Measurements from ENCODE around the gene PXK.

Gene PXK

GRCh38 chr3:58383904-58384303 lies 51.2 kb downstream of the PXK start:
- no peak for DNase-seq (ENCODE audit: low spot score)

DNA sequence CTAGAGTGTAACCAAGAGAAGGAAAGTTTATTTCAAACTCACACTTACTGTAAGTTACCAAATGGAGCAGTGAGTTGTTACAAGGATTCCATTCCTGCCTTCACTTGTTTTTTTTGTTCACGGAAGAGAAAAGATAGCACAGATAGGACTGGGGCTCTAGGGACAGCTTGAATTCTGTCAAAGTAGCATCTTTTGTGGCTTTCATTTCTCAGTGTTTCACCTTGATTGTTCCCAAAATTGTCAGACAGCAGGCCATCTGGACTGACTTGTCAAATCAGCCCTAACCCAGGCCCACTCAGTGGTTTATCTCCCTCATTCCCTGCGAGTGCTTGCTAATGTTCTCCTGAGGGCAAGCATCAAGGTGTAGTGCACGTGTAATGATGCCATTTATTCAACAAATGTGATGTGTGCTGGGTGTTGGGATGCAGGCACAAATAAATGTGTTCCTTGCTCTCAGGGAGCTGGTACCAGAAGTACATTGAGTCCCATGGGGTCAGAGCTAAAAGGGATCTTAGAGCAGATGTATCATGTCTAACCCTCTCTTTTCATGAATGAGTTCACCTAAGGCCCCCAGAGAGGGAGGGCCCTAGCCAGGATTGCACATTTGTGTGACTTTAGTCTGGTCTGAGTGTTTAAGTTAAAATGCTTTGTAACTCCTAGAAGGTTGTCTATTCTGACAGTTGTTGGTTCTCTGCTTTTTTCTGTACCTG lies 51.8 kb downstream of the PXK start:
- no peak for DNase-seq (ENCODE audit: low spot score)

- no peak for DNase-seq (ENCODE audit: low spot score)
Observed at GRCh38 chr3:58386626-58387365, 54.1 kb downstream of the PXK start.

GRCh38 chr3:58387650-58388546 lies 55.2 kb downstream of the PXK start:
- no peak for DNase-seq (ENCODE audit: low spot score)

GRCh38 chr3:58388550-58389091 lies 55.9 kb downstream of the PXK start:
- DNase-seq (ENCODE audit: low spot score), result no peak

DNA sequence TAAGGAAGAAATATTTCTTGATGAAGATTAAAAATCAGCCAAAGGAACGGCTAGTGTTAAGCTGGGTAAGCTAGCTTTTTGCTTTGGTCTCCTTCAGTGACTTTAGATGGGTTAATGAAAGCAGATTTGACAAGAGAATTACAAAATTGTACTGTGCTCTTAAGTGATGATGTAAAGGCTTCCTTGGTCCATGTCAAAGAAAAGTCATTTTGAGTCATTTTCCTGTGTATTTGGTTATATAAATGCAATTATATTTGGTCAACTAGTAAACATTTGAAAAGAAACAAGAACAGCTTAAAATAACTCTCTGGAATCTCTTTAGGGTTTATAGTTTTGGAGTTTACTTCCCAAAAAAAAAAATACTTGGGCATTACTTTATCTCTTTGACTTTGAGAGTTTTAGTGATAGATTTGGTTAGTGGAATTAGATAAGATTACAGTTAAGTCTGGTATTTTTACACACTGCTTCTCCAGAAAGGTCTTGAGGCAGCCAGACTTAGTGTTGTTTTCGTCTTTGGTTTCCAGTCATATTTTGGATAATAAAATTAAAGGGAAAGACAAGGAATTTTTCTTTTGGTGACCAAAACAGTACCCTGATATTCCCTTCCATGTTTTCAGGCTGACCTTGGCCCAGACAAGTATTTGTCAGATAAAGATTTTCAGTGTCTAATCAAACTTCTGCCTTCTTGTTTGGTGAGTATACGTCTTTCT lies 58.6 kb downstream of the PXK start:
- DNase-seq (ENCODE audit: low spot score), result no peak

GRCh38 chr3:58392181-58392580 lies 59.5 kb downstream of the PXK start:
- no peak for DNase-seq (ENCODE audit: low spot score)

- no peak for DNase-seq (ENCODE audit: low spot score)
Observed at GRCh38 chr3:58394339-58394738, 61.6 kb downstream of the PXK start.

GRCh38 chr3:58398669-58399333 lies 66.1 kb downstream of the PXK start:
- no peak for DNase-seq (ENCODE audit: low spot score)

GRCh38 chr3:58403513-58404109 lies 70.9 kb downstream of the PXK start:
- no peak for DNase-seq (ENCODE audit: low spot score)

DNA sequence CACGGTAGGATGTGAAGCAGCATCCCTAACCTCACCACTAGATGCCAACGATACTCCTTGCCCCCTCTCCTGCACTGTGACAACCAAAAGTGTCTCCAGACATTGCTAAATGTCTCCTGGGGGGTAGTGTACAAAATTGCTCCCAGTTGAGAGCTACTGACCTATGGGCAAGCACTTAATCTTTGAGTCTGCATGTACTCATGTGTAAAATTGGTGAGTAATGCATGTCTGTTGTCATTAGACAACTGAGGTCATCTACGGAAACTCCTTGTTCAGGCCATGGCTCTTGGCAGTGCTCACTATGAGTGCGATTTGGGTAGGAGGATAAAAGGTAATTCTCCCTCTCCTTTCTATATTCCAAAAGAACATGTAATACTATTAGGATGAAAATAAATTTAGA lies 71.7 kb downstream of the PXK start:
- DNase-seq (ENCODE audit: low spot score), result no peak

DNA sequence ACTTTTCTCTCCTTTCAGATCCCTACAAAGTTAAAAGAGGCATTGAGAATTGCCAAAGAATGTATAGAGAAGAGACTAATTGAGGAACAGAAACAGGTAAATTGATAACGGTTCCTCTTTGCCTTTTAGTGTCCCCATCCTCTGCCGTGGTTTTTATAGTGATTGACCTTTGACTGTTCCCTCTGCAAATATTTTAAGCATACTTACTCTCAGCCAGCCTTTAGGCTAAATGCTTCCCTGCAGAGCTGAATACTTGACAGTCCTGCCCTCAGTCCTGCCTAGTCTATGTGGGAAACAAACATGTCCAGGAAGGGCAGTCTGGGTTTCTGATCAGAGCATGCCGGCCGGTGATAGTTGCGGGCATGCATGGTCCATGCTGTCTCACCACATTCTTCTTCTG lies 76.2 kb downstream of the PXK start:
- DNase-seq (ENCODE audit: low spot score), result no peak

GRCh38 chr3:58409663-58410062 lies 77.0 kb downstream of the PXK start:
- DNase-seq (ENCODE audit: low spot score), result no peak

GRCh38 chr3:58411036-58411435 lies 78.3 kb downstream of the PXK start:
- DNase-seq (ENCODE audit: low spot score), result no peak

DNA sequence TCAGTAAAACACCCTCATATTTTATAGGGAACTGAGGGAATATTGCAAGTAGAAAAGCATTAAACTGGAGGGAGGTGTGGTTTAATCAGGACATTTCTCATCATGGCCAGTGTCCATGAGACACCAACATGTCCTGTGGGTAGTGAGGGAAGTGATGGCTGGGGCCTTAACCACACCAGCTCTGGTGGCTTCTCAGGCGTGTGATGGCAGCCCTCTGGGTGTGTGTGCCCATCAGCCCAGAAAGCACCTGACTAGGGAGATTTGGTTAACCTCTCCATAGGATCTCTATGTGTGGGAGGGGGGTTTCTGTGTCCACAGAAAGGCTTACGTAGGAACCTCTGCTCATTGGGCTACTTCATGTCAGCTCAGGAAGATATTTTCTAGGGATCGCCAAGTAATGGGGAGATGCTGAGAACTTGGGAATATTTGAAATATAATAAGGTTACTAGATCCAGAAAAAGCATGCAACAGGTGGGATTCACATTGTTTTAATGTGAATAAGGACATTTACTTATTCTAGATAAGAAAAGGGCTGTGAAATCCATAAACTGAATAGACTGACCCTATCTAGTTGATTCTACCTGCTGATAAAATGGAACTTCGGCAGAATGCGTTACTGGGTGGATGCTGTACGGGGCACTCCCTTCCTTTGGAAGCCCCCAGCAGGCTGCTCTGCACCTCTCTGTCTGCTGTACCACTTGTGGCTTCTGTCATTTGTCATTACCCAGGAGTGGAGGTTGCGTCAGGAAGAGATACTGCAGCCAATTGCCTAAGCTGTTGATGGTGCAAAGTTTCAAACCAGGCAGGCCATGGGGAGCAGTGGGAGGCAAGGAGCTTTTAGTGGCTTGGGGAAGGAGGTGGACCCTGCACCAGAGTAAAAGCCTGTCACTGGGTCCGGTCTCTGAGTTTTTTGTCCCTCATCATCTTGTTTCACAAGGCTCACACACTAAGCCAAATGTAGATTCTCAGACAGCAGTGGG lies 79.4 kb downstream of the PXK start:
- DNase-seq (ENCODE audit: low spot score), result no peak

DNA sequence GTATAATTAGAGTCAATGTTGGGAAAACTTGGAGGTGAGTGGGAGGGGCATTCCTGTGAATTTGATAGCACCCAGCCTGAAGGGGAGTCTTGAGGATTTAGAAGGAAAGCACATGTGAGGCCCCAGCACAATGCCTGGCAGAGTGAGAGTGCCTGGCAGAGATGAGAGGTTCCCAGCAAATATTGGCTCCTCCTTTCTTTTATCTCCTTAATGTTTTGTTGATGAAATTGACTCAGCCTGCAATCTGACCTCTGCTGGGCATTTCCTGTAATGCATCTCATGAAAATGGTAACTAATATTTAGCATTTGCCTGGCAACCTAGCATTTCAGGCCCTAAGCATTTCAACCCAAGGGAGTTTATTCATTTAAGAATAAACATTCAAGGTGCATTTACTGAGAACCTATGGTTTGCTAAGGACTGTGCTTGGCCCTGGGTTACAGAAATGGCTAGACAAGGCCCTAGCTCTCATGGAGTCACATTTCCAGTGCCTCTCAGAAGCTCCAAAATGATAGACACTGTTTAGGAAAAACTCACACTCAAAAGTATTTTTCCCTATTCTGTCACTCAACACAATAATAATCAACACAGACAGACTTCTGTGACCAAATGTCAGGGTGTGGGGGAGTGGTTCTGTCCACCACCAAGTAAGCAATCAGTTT lies 82.0 kb downstream of the PXK start:
- peak; percentile 77 for DNase-seq (ENCODE audit: low spot score)

DNA sequence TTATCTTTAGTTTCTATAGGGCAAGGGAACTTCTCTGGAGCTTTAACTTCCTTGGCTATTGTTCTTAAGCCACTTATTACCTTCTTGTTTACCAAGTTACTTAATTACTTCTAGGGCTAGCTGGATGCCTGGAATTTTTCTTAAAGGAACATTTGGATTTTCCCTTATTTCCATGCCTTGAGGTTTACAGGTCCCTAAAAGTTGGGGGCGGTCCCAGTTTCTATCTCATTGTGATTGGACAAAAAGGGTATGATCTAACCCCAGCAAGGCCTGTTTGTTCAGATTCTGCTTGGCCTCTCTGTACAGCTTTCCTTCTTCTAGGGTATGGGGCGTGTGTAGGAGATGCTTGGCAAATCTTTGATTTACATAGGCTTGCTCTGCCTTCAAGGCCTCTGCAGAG lies 83.5 kb downstream of the PXK start:
- DNase-seq (ENCODE audit: low spot score), result no peak

DNA sequence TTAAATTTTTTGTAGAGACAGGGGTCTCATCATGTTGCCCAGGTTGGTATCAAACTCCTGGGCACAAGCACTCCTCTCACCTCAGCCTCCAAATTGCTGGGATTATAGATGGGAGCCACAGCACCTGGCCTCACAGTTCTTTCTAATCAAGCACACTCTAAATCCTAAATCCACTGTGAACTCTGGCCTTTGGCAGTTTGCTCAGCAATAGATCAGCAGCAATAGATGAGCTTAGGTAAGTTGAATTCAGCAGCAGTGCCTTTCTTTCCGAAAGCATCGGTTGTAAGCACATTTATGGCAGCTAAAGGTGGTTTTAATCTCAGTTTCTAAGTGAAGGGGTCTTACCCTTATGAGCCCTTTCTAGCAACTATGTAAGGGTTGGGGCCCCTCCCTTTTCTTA lies 84.4 kb downstream of the PXK start:
- no peak for DNase-seq (ENCODE audit: low spot score)

DNA sequence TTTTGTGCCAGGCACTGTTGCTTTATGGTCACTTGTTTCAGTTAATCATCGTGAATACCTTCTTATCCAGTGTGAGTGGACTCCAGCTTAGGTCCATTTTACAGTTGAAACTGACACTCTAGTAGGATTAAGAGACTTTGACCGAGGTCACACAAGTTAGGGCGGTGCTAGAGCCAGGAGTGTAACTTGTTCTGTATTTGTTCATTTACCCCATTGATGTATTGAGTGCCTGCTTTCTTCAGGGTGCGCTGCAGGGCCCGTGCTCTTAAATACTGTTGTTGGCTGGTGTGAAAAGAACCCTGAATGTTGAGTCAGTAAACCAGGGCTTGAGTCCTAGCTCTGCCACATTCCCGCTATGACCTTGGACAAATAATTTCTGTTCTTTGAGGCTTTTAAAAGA lies 85.5 kb downstream of the PXK start:
- no peak for DNase-seq (ENCODE audit: low spot score)
